GM21526 (cell line): Measurements from ENCODE around the gene CDX2.
"Not testable (repeated sequence)": the region's sequence is repeated elsewhere in the genome, so short reads cannot be mapped to it uniquely, and the experiment has no call there.

Experiments used
- ATAC-seq: cut with Tn5 transposase; IDR thresholded peaks from one replicate; pipeline ENCODE4 v1.9.1; 2021; ENCODE audit warnings: moderate library complexity; ENCODE audit not compliant: unreplicated experiment, low FRiP score

The CDX2 gene

GRCh38 chr13:27965740-27966640, 3.1 kb downstream of the CDX2 start:
- ATAC-seq: no peak

GRCh38 chr13:27965343-27965739, 3.8 kb downstream of the CDX2 start:
- ATAC-seq: no peak

- no peak for ATAC-seq
Measured at GRCh38 chr13:27964741-27965323, 4.3 kb downstream of the CDX2 start.

GRCh38 chr13:27964206-27964605, 4.9 kb downstream of the CDX2 start:
- ATAC-seq: not testable (repeated sequence)

- no peak for ATAC-seq
Measured at GRCh38 chr13:27963491-27963890, 5.6 kb downstream of the CDX2 start.

- ATAC-seq: no peak
Measured at GRCh38 chr13:27962982-27963381, 6.1 kb downstream of the CDX2 start.

- no peak for ATAC-seq
Measured at GRCh38 chr13:27962128-27962841, 6.8 kb downstream of the CDX2 start.

GRCh38 chr13:27961227-27962085, 7.7 kb downstream of the CDX2 start:
- no peak for ATAC-seq

GRCh38 chr13:27960362-27961226, 8.5 kb downstream of the CDX2 start:
- no peak for ATAC-seq

- no peak for ATAC-seq
Measured at GRCh38 chr13:27959976-27960361, 9.1 kb downstream of the CDX2 start.

GRCh38 chr13:27956576-27957300, 12.4 kb downstream of the CDX2 start:
- ATAC-seq: no peak

- no peak for ATAC-seq
Measured at GRCh38 chr13:27955014-27955591, 14.0 kb downstream of the CDX2 start.

GRCh38 chr13:27954406-27954851, 14.7 kb downstream of the CDX2 start:
- peak; percentile 27 for ATAC-seq

- peak; percentile 84 for ATAC-seq
Measured at GRCh38 chr13:27953676-27954405, 15.3 kb downstream of the CDX2 start.

GRCh38 chr13:27952876-27953675, 16.0 kb downstream of the CDX2 start:
- no peak for ATAC-seq

GRCh38 chr13:27942972-27943371, 26.1 kb downstream of the CDX2 start:
- ATAC-seq: no peak
